ENCODE measurements around the gene IL4I1.

The IL4I1 gene

DNA sequence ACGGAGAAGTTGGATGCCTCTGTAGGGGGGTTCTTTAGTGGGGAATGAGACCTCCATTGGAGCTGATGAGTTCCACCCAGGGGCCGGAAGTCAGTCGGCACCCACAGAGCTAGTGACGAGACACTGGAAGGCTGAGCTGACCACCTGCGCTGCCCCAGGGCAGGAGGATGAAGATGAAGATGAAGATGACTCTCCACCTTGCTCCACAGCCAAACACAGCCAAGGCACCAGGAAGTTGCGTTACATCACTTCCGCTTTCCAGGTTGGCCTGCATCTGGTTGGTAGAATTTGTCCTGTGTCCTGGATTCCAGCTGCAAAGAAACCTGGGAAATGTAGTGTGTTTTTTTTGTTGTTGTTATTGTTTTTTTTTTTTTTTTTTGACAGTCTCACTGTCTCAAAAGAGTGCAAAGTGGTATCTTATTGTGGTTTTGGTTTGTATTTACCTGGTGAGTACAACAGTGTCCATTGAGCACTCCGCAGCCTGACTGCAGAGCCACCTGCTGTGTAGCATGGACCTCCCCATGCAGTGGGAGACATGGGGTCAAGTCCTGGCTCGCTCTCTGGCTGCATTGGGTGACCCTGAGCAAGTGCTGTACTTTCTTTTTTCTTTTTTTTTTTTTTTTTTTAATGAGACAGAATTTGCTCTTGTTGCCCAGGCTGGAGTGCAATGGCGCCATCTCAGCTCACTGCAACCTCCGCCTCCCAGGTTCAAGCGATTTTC, 17.3 kb downstream of the IL4I1 start:
- DNase-seq (ENCODE audit: low spot score) = no peak

DNA sequence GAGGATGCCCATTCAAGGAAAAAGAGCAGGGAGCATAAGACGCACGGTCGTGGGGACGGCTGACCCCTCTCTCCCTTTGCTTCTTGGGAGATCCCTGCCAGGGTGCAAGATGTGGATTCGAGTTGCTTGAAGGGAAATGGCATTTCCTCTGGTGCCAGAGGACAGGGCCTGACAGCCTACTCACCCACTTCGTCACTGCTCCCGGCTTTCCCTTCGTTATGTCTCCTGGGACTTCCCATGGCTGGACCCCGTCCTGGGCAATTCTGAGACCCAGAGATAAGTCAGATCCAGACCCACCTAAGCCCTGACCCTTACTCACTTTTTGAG, 18.0 kb downstream of the IL4I1 start:
- no peak for DNase-seq (ENCODE audit: low spot score)

DNA sequence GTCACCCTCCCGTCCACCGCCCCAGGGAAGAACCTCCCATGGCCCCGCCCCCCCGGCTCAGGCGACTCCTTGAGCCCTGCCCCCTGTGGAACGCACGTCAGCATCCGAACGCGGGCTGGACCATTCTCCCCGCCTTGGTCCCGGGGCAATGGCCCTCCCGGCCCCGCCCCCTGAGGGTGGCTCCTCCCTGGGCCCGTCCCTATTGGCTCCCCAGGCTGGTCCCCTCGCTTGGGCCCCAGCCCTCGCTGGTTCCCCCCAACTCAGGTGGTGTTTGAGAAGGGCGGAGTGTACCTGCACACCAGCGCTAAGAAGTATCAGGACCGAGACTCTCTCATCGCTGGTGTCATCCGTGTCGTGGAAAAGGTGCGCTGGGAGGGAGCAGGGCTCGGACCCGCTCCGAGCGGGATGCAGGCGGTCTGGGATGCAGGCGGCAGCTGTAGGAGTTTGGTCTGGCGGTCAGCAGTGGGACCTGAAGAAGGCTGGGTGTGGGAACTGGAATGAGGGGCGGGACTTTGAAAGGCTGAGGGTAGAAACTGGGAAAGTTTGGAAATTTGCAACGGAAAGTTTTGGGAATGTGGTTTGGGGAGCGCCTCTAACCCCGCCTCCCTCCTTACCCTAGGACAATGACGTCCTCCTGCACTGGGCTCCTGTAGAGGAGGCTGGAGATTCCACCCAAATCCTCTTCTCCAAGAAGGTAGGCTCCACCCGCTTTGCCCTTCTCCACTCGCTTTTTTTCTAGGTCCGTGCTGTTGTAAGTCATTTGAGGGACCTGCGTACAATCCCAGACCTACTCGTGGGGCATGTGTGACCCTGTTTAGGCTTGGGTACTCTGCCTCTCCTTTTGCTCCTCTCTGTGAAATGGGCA, 18.6 kb downstream of the IL4I1 start:
- DNase-seq (ENCODE audit: low spot score) = peak; percentile 99

DNA sequence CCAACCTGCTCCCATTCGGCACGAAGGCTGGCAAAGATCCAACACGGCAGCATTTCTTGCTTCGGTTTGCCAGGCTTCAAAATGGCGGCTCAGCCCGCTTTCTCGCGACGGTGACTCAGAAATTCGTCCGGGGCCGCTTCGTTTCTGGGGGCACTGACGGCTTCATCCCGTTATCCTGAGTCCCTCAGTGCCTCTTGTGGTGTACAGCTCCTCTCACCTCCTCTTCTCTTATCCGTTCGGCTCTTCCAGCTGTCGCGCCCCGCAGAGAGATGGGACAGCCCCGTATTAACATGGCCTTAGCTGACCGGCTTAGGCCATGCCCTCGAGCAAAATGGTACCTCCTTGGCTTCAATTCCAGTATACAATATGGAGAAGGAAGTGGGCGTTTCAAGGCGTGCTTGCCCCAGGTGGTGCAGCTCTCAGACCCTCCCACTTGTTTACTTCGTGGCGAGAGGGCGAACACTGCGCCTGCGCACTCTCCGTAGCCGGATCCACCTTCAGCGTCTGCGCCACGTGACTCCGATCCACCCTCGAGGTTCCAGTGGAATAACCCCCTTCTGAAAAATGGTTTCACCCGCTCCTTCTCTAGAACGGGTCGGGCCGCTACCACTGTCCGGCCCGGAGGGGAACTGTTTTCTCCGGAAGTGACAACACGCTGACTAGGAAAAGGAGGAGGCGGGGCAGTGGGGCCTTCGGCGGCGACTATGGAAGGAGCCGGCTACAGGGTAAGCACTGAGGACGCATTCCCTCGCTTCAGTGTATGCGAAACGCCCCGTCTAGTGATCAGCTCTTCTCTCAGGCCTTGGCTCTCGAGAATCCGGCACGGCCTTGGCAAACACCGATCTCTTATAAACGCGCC, 19.4 kb downstream of the IL4I1 start, which contains the start of the genes AKT1S1 and TBC1D17:
Gene AKT1S1 (minus strand): TSS at position 336 of the 859 bp plus-strand sequence. CDS start 4,060 bp downstream, outside the sequence.
Gene TBC1D17 (plus strand): TSS at position 683 of the 859 bp plus-strand sequence. CDS start 22 bp downstream, at position 705.
- DNase-seq (ENCODE audit: low spot score) = peak; percentile 100

DNA sequence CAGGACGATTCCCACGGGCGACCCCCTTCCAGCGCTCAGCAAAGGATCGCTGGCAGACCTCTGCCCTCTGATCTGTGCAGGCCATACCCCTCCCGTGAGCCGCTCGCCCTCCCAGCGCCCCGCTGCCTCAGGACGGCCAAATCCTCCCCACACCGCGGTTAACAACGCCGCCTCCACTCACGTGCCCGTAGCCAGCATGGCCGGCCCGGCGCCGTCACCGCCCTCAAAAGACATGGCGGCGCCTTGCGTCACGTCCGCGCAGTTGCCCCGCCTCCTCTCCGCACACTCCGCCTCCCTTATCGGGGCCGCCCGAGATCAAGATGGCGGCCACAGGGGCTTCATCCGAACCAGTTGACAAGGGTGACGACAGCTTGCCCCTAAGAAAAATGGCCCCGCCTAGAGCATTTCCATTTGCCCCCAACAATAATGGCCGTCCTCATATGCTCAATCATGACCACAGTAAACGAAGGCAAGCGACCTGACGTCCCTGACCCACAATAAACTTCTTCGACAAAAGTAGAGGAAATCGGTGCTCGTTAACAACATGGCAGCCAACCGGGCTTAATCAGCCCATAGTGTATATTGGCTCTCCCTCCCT, 20.2 kb downstream of the IL4I1 start:
- DNase-seq (ENCODE audit: low spot score) = peak; percentile 78

DNA sequence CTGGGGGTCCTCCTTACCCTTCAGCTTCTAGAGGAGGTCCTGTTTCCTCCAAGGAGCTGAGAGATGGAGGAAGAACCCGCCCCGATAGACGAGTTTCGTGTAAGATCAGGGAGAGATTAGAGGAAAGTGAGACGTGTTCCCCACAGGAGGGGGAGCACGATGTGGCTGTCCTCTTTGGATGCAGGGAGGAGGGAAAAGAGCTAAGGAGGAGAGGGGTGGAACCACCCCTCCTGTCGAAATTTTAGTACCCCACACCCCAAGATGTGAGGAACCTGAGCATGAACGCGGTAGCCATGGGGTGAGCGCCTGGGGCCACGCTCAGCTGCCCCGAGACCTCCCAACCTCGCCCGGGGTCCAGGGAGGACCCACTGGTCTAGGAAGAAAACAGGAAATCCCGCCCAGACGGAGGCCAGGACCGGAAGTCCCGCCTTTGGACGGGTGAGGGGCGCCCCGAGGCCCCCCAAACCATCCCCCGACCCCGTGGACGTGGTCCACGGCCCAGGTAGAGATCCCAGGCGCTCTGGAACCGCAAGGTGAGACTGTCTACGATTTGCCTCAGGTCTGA, 20.7 kb downstream of the IL4I1 start:
- no peak for DNase-seq (ENCODE audit: low spot score)

DNA sequence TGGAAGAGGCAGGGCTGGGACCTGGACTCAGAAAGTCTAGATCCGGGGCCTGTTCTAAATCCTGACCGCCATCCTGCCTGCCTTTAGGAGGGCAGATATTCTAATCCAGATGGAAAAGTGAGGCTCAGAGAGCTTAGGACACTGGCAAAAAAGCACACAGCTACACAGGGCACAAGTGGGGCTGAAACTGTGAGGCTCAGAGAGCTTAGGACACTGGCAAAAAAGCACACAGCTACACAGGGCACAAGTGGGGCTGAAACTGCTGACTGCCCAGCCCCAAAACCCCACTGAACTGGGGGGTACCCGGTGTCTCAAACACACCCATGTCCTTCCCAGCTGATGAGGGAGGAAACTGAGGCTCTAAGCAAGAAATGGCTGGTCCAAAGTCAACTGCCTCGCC, 21.5 kb downstream of the IL4I1 start:
- no peak for DNase-seq (ENCODE audit: low spot score)

DNA sequence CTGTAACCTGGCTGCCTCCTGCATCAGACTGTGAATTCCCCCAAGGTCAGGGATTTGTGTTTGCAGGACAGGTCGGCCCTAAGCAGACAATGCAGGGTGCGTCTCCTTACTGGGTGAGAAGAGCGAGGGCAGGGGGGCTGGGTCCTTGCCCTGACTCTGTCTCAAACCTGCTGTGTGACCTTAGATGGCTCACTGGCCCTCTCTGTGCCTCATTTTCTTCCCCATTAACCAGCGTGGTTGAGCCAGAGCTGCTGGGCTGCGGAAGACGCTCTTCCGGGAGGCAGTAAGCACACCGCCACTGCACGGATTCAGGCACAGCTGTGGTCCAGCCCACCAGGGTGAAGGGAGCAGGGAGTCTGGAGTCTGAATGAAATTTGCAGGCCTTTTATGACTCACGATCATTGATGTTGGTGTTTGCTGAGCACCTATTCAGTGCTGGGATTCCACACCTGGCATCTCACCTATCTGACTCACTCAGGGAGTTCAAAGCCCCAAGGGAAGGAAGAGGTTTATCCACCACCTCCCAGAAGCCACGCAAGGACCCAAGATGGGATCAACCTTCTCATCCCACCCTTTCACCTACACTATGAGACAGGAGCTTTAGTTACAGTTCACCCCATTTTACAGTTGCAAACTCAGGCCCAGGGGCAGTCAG, 22.1 kb downstream of the IL4I1 start:
- no peak for DNase-seq (ENCODE audit: low spot score)

DNA sequence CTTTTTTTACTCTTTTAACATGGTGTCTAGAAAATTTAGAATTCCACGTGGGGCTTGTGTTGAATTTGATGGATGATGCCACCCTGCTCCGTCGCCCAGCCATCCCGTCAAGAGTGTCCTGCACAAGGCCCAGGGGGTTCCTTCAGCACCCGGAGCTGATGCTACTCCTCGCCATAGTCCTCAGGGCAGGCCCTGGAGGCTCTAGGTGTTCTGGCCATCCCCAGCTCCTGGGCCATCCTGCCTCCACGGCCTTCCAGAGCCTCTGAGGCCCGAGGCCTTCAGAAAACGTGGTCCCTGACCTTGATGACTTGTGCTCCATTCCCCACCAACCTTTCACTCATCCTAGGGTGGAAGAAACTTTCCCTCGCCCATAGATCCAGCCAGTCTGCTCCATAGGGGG, 22.9 kb downstream of the IL4I1 start:
- no peak for DNase-seq (ENCODE audit: low spot score)

DNA sequence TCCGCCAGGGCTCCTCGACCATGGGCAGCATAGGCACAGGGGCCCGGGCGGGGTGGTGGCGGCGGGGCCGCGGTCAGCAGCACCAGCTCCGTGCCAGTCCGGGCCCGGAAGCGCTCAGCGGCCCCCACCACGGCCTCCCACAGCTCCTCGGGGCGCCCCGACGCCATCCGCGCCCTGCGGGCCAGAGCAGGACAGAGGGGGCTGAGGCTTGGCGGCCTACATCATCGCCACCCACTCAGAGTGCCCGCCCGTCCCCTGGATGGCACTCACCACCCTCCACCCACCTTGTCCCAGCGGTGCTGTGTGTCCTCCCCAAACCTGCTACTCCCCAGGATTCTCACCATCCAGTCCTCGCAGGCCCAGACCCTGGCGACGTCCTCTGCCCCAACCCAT, 23.6 kb downstream of the IL4I1 start:
- DNase-seq (ENCODE audit: low spot score) = no peak

DNA sequence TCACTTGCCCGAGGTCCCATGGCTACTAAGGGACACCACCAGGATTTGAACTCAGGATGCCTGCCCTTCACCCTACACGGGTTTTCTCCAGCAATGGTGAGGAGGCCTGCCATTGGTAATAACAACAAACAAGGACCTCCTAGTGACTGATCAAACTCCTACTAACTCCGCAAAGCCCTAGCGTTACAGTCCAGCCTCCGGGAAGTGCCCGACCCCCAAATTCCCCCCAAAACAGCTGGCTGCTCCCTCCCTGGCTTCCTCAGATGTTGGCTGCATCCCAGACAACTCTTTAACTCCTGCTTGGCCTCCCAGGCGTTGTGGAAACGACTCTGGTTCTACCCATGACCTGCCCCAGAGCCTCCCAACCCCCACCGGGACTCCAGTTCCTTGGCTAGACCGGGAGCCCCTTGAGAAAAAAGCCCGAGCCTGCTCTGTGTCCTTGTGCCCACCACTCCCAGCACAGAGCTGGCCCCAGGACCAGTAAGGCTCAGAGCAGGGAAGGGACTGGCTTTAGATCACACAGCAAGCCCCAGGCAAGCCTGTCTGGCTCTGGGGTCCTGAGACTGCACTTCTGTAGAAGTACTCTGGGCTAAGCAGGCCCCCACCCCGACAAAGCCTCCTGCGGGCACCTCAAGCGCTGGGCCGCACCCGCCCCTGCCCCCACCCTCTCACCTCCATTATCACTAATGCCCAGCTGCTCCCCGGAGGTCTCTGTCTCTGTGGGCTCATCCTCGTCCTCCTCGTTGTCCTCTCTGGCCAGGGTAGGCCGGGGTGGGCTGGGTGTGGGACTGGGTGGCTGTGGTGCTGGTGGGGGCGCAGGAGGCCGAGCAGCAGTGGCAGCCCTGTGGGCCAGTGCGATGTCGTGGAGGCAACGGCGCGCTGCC, 24.2 kb downstream of the IL4I1 start:
- no peak for DNase-seq (ENCODE audit: low spot score)

DNA sequence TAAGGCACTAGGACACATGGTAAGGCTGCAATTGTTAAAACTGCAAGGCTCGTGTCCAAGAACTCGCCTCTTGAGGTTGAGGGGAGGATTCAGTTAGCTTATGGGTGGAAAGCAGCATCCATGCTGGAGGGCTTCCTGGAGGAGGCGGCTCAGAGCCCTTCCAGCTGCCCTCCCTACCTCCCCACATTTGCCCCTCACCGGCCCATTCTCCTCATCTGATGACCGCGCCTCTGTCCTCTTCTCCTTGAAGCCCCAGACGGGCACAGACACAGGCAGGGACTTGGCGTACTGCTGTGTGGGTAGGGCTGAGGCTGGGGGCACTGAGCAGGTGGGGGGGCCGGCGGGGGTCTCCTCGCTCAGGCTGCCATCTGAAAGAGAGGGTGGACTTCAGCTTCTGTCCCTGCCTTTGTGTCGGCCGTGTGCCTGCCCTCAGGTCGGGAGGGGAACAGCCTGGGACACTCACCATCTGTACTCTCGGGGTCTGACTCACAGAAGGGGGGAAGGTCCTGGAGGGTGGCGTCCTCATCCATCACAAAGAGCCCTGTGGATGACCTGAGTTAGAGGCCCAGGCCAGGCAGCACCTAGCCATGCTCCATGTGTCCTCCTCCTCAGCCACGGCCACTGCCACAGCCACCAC, 25.2 kb downstream of the IL4I1 start:
- DNase-seq (ENCODE audit: low spot score) = no peak

DNA sequence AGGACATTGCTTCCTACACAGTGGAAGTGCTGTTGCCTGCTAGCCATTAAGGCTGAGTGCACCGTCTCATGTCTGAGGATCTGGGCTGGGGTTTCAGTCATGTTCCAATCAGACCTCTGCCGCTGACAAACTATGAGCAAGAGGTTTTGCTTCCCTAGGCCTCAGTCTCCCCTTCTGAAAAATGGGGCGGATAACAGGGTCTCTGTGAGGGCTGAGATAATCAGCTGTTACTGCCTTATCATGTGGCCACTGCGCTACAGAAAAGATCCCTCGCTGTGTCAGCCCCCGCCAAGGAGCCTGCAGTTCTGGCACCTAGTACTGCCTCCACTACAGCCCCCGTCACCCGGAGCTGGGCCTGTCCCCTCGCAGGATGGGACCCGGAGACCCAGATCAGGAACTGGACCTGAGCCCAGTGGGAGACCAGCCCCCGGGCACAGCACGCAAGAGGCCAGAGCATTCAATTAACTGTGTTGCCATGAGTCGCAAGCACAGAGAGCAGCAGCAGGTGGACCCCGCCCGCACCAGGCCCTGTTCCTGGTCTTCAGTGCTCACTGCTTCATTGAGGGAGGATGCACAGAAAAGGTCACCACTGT, 26.3 kb downstream of the IL4I1 start:
- DNase-seq (ENCODE audit: low spot score) = no peak

DNA sequence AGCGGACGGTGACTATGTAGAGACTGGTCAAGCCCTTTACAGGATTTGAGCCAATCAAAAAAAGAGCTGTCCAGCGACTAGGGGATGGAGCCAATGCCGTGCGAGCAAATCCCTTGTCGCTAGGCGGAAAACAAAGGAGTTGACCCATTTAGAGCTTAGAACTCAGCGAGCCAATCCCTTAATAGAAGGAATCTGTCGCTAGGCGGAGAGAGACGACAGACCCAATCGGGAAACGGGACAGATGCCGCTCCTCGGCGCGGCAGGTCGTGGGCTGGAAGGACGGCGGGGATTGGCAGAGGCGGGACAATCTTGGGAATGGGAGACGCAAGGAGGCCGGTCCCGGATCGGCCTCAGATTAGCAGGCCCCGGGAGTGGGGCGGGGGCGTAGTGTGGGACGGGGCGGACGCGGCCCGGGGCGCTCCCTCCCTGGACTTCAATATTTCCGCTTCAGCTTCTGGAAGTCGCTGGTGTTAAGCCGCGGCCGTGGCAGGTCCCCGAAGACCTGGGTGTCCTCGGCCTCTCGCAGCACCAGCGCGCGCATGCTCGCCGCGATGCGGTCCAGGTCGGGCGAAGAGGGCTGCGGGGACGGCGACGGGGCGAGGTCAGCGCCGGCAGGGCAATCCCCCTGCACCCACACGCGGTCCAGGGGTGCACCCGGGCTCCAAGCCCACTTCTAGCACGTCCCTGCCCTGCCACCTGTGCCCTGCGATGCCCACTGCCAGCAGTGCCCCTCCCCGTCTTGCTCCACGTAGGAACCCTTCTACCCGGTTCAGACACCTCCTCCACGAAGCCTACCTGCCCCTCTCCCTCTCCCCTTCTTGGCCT, 27.0 kb downstream of the IL4I1 start:
- peak; percentile 98 for DNase-seq (ENCODE audit: low spot score)

DNA sequence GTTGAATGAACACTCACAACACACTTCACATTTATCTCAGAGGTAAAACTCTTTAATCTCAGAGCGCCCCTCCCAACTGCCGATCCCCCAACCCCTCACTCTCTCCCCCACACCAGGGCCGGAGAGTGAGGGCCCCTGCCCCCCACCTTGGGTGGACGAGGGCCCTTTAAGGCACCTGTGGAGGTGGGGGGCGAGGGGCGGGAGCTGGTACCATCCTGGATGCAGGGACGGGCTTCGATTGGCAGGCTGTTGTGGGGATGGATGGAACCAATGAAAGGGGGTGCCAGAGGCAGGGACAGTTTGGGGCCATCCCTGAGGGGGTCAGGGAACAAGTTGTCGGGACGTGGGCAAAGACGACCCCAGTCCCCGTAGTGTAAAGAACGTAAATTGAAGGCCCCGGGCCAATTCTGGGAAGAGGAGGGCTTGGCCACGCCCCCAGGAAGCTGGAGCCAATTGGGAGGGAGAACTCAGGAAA, 27.6 kb downstream of the IL4I1 start:
- no peak for DNase-seq (ENCODE audit: low spot score)

DNA sequence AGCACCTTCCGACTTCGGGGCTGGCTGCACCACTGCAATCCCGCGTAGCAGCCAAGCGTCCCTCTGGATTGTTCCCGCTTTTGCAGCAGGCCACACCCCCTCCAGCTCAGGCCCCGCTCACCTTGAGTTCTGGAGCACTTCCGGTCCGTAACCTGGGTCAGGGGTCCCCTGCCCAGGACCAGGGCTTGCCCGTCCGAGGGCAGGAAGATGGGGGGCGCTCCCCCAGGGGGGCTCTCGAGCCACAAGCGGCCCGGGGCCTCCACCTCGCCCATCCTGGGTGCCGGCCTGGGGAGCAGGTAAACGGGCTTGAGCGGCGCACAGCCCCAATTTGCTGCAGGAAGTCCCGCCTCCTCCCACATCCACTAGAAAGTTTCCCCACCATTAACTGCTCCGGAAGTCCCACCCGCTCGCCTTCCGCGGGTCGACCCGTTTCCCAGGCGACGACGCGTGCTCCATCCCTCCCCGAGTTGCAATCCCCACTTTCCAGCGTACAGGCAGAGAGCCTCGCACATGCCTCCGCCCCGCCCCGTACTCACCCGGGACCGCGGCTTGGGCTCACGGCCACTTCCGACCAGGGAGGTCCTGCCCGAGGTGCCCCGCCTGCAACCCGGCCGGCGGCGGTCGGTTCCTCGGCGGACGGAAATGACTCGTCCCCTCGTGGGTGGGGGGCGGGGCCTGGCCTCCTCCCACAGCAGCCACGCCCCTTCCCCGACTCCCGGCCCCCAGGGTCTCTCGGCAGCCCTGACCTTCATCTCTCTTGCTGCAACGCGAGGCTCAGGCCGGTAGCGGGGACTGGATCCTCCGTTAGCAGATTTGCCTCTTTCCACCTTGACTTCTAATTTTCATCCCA, 29.5 kb downstream of the IL4I1 start, which contains the start of gene PNKP:
Gene PNKP (minus strand): TSS at position 644 of the 850 bp plus-strand sequence. CDS start 372 bp downstream, at position 272.
- peak; percentile 97 for DNase-seq (ENCODE audit: low spot score)

DNA sequence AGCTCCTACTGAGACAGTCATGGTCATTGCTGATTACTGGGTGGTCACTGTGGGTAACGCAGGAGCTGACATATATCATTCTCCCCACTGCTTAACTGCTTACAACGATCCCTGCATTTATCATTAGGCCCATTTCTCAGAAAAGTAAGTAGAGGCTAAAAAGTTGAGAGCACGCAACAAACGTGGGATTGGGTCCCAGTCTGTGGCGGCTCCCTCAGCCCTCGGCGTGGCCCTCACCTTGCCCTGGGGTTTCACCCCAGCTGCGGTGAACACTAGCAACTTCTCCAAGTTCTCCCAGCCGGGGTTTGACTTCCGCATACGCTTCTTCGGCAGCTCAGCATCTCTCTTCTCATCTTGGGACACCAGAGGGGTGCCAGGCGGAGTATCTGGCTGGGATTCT, 31.8 kb downstream of the IL4I1 start:
- no peak for DNase-seq (ENCODE audit: low spot score)

All from HuH-7.5 (cell line).